IMR-90 (cell line): ENCODE measurements around the gene TENM3.

ENCODE experiments used
- CEBPB ChIP-seq: IDR thresholded peaks from 2 replicates; pipeline ENCODE4 v1.6.1; 2012; ENCODE audit warnings: low read depth, low read length, improper control_type of control experiment
- CTCF ChIP-seq: conservative IDR thresholded peaks from 2 replicates; pipeline ENCODE4 v1.5.1; 2012; ENCODE audit warnings: mild to moderate bottlenecking, low read depth, low read length, improper control_type of control experiment
- MAFK ChIP-seq: IDR thresholded peaks from 2 replicates; pipeline ENCODE4 v1.6.1; 2012; ENCODE audit warnings: low read depth, low read length, improper control_type of control experiment
- MXI1 ChIP-seq: IDR thresholded peaks from 2 replicates; pipeline ENCODE4 v1.6.1; 2012; ENCODE audit warnings: low read depth, mild to moderate bottlenecking, low read length, moderate library complexity, borderline replicate concordance
- POLR2A ChIP-seq: IDR thresholded peaks from 2 replicates; pipeline ENCODE4 v1.6.1; 2012; ENCODE audit warnings: mild to moderate bottlenecking, low read depth, low read length
- RCOR1 ChIP-seq: IDR thresholded peaks from 2 replicates; pipeline ENCODE4 v1.6.1; 2012; ENCODE audit warnings: mild to moderate bottlenecking, low read length, improper control_type of control experiment; ENCODE audit not compliant: insufficient replicate concordance
- SMC3 ChIP-seq: fragments of 150-350 bp; IDR thresholded peaks from 2 replicates; pipeline ENCODE4 v1.6.1; 2016; ENCODE audit warnings: low read depth, mild to moderate bottlenecking, antibody characterized with exemption, low read length, moderate library complexity

DNA sequence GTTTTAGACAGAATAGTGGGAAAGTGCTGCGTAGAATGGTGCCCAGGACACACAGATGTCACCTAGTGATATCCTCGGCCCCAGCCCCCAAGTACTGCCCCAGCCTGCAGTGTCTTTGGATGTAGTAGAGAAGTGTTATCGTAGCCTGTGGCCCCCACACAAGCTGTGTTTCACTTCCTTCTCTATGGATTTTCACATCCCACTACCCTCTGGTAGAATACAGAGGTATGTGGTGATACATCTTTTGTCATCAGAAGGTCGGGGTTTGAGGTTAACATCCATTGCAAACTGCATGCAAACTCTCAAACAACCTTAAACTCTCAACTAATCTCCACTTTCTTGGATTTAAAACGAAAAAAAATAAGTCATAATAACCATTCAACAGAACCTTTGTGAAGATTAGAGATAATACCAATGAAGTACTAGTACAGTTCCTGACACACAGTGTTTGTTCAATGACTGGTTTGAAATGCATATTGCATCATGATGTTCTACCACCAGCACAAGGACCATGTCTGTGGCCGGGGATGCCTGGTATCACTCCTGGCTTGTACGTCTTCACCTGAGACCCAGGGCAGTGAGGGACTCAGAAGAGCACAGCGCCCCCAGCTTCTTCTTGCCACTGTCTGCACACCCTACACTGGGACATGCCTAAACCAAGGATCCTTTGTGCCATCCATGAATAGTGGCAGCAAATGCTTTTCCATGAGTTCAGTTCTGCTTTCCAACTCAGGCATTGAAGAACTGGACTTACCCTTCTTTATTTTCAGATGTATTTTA lies 406.7 kb downstream of the TENM3 start:
- TF ChIP-seq CTCF = no peak
- no peak for TF ChIP-seq RCOR1
- TF ChIP-seq MXI1 = no peak
- no peak for TF ChIP-seq MAFK
- TF ChIP-seq CEBPB = peak; percentile 79
- no peak for TF ChIP-seq POLR2A
- no peak for TF ChIP-seq SMC3
